GM10248 (cell line): ENCODE data around the gene EVA1B.
A peak's percentile ranks its signal among the peaks of the same experiment; 100 is the strongest.

ENCODE experiments used
- CTCF ChIA-PET: fragments of 300-600 bp; sonication (Branson Sonifier 250); formaldehyde crosslinking; extraction: SDS; loops from one replicate; lab custom pipeline; 2021; ENCODE audit warnings: antibody characterized with exemption; lab: Yijun Ruan, JAX
- POLR2A ChIA-PET: fragments of 350-650 bp; sonication (Branson Sonifier 250); formaldehyde crosslinking; extraction: SDS; loops from one replicate; lab custom pipeline; 2020; ENCODE audit warnings: antibody characterized with exemption; lab: Yijun Ruan, JAX
- DNase-seq: peaks from one replicate; pipeline ENCODE4 v3.0.0; 2012; ENCODE audit errors: extremely low spot score
- CTCF ChIP-seq: IDR thresholded peaks from 2 replicates; pipeline ENCODE4 v1.5.1; 2012; ENCODE audit warnings: mild to moderate bottlenecking, low read depth; ENCODE audit errors: extremely low read depth, missing control alignments, control extremely low read depth

The EVA1B gene

GRCh38 chr1:36349241-36349671 is 25.8 kb upstream of the EVA1B start:
- ChIA-PET CTCF (interaction anchor here (1.9 to 7.5 kb wide), 2 partner anchors 11 to 20 kb away, joined by 12 to 63 read pairs; no protein-coding TSS in a partner anchor), POLR2A (no interaction called here)
- TF ChIP-seq CTCF, result no peak
- peak; percentile 84 for DNase-seq

DNA sequence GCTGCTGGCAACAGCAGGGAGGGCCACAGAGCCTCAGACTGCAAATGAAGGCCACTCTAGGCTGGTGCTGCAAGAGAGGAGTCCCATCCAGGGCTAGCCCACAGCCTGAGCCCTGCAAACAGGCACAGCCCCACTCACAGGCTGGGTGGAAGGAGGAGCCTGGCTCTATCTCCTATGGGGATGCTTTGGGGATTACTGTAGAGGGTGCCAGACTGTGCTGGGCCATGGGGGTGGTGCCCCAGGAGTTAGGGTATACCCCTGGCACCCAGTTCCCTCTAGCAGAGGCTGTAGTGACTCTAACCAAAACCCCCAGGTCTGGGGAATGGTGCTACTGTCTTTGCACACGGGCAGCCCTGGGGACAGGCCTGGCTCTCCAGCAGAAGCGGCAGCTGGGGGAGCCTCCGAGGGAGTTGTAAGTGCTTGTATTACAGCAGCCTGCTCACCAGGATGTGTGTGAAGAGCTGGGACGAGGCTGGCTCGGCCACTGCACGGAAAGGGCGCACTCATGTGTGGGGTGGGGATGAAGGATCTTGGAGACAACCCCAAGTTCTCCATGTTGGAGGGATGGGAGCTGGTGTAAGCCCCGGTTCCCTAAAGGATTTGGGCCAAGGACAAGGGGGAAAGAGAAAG is 23.4 kb upstream of the EVA1B start:
- TF ChIP-seq CTCF, result no peak
- ChIA-PET CTCF (interaction anchor here (1.1 to 1.4 kb wide), 2 partner anchors 21 to 72 kb away, joined by 3 to 4 read pairs; no protein-coding TSS in a partner anchor), POLR2A (no interaction called here)
- no peak for DNase-seq

DNA sequence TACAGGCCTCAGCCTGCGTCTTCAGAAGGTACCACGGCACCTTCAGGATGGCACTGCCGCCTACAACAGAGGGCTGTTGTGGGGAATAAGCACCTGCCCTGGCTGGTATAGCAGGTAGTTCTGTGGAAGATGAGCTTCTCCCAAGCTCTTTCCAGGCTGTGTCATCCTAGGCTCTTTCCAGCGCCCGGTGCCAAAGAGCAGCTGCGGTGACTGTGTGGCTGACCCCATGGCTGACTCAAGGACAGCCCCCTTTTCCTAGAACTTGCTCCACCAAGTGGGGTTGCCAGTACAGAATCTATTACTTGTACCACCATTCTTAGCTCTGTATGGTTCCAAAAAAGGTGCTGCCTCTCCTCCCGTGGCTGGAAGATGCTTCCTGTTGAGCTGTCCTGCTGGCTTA is 21.9 kb upstream of the EVA1B start:
- ChIA-PET POLR2A (no interaction called here), CTCF (interaction anchor here (2.2 to 5.8 kb wide), 3 partner anchors 23 to 79 kb away, joined by 8 to 73 read pairs (median 62); no protein-coding TSS in a partner anchor)
- DNase-seq, result no peak
- TF ChIP-seq CTCF, result no peak

DNA sequence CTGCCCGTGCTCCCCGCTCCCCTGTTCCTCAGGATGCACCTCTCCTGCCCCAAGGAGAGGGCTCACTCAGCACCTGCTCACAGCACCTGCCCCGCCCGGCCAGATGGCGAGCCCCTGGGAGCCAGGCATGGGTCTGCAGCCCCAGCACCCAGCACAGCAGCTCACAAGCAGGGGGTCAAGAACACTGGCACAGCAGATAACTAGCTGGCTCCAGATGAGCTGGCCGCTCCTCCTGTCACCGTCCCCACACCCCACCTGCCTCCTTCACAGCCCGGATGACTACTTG is 20.9 kb upstream of the EVA1B start:
- CTCF ChIA-PET, result interaction anchor here (0.6 to 5.8 kb wide), 5 partner anchors 24 to 120 kb away, joined by 3 to 73 read pairs (median 8); partner anchors contain the start of gene MRPS15
- DNase-seq, result no peak
- POLR2A ChIA-PET, result no interaction called here
- no peak for TF ChIP-seq CTCF

GRCh38 chr1:36343651-36344394 is 20.4 kb upstream of the EVA1B start:
- no peak for DNase-seq
- TF ChIP-seq CTCF, result no peak
- ChIA-PET CTCF (interaction anchor here (0.7 to 5.8 kb wide), 18 partner anchors 10 to 208 kb away, joined by 3 to 73 read pairs (median 9); partner anchors contain the start of genes LSM10, OSCP1 and SH3D21), POLR2A (no interaction called here)

DNA sequence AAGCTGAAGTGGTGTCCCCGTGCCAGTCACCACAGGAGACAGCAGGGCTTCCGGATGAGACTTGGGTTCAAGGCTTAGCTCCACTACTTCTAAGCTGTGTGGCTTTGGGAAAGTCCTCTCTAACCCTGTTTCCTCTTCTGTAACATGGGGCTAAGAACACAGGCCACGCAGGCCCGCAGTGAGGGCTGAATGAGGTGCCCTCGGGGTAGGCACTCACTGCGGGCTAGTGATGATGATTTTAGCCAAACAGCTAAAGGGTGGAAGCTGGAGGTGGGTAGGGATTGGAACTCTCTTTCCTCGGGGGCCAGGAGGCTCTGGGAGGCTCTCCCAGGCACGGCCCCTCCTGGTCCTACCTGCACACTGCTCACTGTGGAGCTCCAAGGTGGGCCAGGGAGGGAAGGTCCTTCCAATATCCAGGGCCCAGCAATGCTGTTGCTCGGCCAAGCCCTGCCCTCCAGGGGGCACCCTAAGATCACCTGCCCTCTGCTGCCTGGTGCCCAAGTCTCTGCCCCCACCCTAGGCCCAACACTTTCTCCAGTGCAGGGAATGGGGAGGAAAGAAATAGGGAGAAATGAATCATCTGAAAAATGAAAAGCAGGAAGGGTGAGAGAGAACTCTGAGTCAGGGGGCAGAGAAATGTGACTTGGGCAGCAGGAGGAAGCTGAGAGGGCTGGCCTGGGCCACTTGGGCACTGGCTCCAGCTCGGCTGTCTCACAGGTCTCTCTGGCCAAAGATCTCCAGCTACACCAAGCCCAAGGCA is 19.2 kb upstream of the EVA1B start:
- DNase-seq, result peak; percentile 71
- ChIA-PET CTCF (interaction anchor here (0.6 to 5.8 kb wide), 38 partner anchors 9 to 250 kb away, joined by 3 to 73 read pairs (median 4); partner anchors contain the start of genes LSM10, OSCP1, SH3D21 and TRAPPC3), POLR2A (no interaction called here)
- TF ChIP-seq CTCF, result peak; percentile 82
